ENCODE results near the gene CTSE. TPM values are rescaled to one million over a fixed set of nuclear protein-coding genes. Genes with fewer than 3 reads are reported as not detected.
"Not testable (repeated sequence)": the region's sequence is repeated elsewhere in the genome, so short reads cannot be mapped to it uniquely, and the experiment has no call there.

The CTSE gene
- total RNA-seq, 4 donors from 2014 or later = 0.13 TPM; not detected in 3

DNA sequence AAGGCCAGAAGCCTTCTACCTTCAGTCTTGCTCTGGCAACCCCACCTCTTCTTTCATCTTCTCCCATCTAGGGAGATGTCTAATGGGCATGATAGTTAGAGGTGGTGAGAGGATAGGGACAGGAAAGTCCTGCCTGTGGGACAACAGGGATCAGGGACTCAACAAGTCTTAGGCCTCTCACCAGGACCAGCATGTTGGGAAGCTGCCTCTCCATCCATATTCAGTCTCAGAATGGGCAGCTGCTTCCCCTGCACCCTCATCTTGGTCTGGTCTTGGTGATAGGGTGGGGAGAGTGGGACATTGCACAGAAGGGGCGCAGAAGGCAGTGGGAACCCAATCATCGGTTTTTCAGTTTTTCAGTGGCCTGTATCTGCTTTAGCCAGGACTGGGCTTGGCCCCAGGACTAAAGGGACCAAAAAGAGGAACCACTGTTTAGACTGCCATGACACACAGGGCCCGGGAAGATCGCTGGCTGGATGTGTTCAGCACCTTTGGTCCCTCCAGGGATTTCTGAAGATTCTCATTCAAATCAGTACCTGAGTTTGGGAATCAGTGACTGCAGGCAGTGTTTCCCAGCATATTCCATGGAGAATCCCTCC is 42.0 kb upstream of the CTSE start:
- DNase-seq (ENCODE audit: extremely low spot score) = no peak
- WGBS = 96% methylated on average over 4 of the region's 4 CpGs

DNA sequence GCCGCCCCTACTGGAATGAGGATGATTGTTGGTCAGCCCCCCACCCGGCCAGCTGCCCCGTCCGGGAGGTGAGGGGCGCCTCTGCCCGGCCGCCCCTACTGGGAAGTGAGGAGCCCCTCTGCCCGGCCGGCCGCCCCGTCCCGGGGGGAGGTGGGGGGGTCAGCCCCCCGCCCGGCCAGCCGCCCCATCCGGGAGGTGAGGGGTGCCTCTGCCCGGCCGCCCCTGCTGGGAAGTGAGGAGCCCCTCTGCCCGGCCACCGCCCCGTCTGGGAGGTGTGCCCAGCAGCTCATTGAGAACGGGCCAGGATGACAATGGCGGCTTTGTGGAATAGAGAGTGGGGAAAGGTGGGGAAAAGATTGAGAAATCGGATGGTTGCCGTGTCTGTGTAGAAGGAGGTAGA is 40.8 kb upstream of the CTSE start:
- H3K36me3 ChIP-seq; H3K27me3 ChIP-seq; H3K4me3 ChIP-seq; H3K27ac ChIP-seq (replicated peaks in 1 of 4); H3K9me3 ChIP-seq; intact Hi-C loops (cut with DNase I); DNase-seq (ENCODE audit: extremely low spot score): not testable (repeated sequence)
- 100% methylated on average over 8 of the region's 25 CpGs for WGBS
- H3K4me1 ChIP-seq = peaks cover 0 to 15% (median 0%) of the 10 kb centered on the region in 4 donors

More for the DNA sequence above, 42.0 kb upstream of the CTSE start:
- Histone ChIP-seq H3K27ac (replicated peaks in 1 of 4) (no peak overlapping the region), H3K4me3 (no peak overlapping the region), H3K27me3 (no peaks in the 10 kb centered on the region), H3K36me3 (no peaks in the 10 kb centered on the region), H3K4me1 (peaks cover 0 to 15% (median 0%) of the 10 kb centered on the region in 4 donors), H3K9me3 (no peaks in the 10 kb centered on the region)
- TF ChIP-seq POLR2AphosphoS5 (IDR thresholded peaks at IDR 0.05) = no peak
- TF ChIP-seq POLR2A (IDR thresholded peaks at IDR 0.05; ENCODE audit: low read depth) = no peak
- TF ChIP-seq, protein P1, sequence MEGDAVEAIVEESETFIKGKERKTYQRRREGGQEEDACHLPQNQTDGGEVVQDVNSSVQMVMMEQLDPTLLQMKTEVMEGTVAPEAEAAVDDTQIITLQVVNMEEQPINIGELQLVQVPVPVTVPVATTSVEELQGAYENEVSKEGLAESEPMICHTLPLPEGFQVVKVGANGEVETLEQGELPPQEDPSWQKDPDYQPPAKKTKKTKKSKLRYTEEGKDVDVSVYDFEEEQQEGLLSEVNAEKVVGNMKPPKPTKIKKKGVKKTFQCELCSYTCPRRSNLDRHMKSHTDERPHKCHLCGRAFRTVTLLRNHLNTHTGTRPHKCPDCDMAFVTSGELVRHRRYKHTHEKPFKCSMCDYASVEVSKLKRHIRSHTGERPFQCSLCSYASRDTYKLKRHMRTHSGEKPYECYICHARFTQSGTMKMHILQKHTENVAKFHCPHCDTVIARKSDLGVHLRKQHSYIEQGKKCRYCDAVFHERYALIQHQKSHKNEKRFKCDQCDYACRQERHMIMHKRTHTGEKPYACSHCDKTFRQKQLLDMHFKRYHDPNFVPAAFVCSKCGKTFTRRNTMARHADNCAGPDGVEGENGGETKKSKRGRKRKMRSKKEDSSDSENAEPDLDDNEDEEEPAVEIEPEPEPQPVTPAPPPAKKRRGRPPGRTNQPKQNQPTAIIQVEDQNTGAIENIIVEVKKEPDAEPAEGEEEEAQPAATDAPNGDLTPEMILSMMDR (IDR thresholded peaks at IDR 0.05) = no peak
- intact Hi-C loops (cut with DNase I) = no loop called here

GRCh38 chr1:206064001-206064400 is 40.3 kb upstream of the CTSE start:
- H3K4me3 ChIP-seq; DNase-seq (ENCODE audit: extremely low spot score); H3K27me3 ChIP-seq; H3K27ac ChIP-seq (replicated peaks in 1 of 4); intact Hi-C loops (cut with DNase I); H3K9me3 ChIP-seq; H3K36me3 ChIP-seq: not testable (repeated sequence)
- H3K4me1 ChIP-seq = peaks cover 0 to 15% (median 0%) of the 10 kb centered on the region in 4 donors
- WGBS = no CpG with 5 or more reads among the region's 35 CpGs

GRCh38 chr1:206062464-206062863 is 38.8 kb upstream of the CTSE start:
- Histone ChIP-seq H3K4me3 (no peak overlapping the region), H3K9me3 (no peaks in the 10 kb centered on the region), H3K27me3 (no peaks in the 10 kb centered on the region), H3K36me3 (no peaks in the 10 kb centered on the region), H3K4me1 (peaks cover 0 to 8% (median 0%) of the 10 kb centered on the region in 4 donors), H3K27ac (replicated peaks in 1 of 4) (no peak overlapping the region)
- no peak for TF ChIP-seq POLR2A (IDR thresholded peaks at IDR 0.05; ENCODE audit: low read depth)
- no peak for TF ChIP-seq EP300 (IDR thresholded peaks at IDR 0.05)
- TF ChIP-seq, protein P1 (IDR thresholded peaks at IDR 0.05) = no peak
- TF ChIP-seq POLR2AphosphoS5 (IDR thresholded peaks at IDR 0.05) = no peak
- DNase-seq (ENCODE audit: extremely low spot score) = no peak
- 59% methylated on average over 6 of the region's 6 CpGs for WGBS
- intact Hi-C loops (cut with DNase I) = no loop called here

DNA sequence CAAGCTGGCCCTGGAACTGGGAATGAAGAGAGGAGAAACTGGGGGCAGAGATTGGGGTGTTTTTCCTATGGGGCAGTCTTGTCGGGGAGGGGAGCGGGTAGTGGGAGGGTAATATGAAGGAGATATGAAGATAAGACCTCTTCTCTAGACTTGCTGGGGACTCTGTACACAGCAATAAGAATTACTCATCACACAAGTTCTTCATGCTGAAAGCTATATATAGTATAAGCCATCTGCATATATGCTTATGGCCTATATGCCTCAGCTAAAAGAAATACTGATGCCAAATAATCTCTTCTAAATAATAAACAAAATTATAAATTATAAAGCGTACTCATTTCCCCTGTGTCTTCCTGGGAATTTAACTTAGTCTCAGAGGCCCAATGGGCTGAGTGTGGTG is 37.1 kb upstream of the CTSE start:
- no peak for DNase-seq (ENCODE audit: extremely low spot score)
- H3K27me3 ChIP-seq = no peaks in the 10 kb centered on the region
- TF ChIP-seq POLR2A (IDR thresholded peaks at IDR 0.05; ENCODE audit: low read depth) (no peak), EP300 (IDR thresholded peaks at IDR 0.05) (no peak), POLR2AphosphoS5 (IDR thresholded peaks at IDR 0.05) (no peak)
- TF ChIP-seq, protein P1 (IDR thresholded peaks at IDR 0.05) = no peak
- no peaks in the 10 kb centered on the region for H3K36me3 ChIP-seq
- no peaks in the 10 kb centered on the region for H3K4me1 ChIP-seq
- WGBS = 94% methylated on average over 3 of the region's 3 CpGs
- no peak overlapping the region for H3K4me3 ChIP-seq
- H3K9me3 ChIP-seq = no peaks in the 10 kb centered on the region
- no peak overlapping the region for H3K27ac ChIP-seq (replicated peaks in 1 of 4)
- intact Hi-C loops (cut with DNase I) = no loop called here

DNA sequence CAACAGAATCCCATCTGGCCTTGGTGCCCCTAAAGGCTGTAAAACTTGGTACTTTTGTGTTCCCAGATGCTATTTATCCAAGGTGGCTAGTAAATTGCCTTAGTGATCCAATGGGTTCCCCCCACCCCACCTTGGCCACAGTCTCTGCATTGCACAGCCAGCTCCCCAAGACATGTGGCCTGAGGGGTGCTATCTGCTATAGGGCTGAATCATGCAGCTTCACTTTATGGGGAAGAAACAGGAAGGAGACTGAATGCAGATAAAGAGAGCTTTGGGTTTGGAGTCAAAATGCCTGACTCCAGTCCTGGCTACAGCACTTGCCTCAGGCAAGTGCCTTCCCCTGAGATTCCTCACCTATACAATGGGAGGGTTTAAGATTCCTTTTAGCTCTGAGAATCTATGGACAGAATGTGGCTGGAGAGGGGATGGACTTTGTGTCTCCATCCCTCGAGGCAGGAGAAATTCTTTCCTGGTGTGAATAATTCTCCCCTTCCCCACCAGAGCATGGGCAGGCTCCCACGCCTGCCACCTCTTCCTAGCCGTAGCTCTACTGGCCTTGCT is 35.7 kb upstream of the CTSE start:
- no peaks in the 10 kb centered on the region for H3K27me3 ChIP-seq
- WGBS = 83% methylated on average over 3 of the region's 3 CpGs
- TF ChIP-seq EP300 (IDR thresholded peaks at IDR 0.05) (no peak), POLR2A (IDR thresholded peaks at IDR 0.05; ENCODE audit: low read depth) (no peak), POLR2AphosphoS5 (IDR thresholded peaks at IDR 0.05) (no peak)
- TF ChIP-seq, protein P1 (IDR thresholded peaks at IDR 0.05) = no peak
- H3K27ac ChIP-seq (replicated peaks in 1 of 4) = no peak overlapping the region
- intact Hi-C loops (cut with DNase I) = no loop called here
- no peak for DNase-seq (ENCODE audit: extremely low spot score)
- H3K9me3 ChIP-seq = no peaks in the 10 kb centered on the region
- no peaks in the 10 kb centered on the region for H3K36me3 ChIP-seq
- no peaks in the 10 kb centered on the region for H3K4me1 ChIP-seq
- no peak overlapping the region for H3K4me3 ChIP-seq

All from esophagus muscularis mucosa (tissue), 4 donors.